Suprapubic skin (tissue), 4 donors: ENCODE measurements around the gene SECTM1.

ENCODE experiments used
- CTCF ChIP-seq, 2 donors: fragments of 200-600 bp in 1 of 2; fragments of 450-650 bp in 1 of 2; sonication (generic) in 1 of 2; IDR thresholded peaks; one replicate each; pipeline ENCODE4 v1.5.1; 2016 to 2019; ENCODE audit warnings: antibody characterized with exemption in 2 of 2, mild to moderate bottlenecking in 1 of 2, moderate library complexity in 1 of 2
- EP300 ChIP-seq: sonication (generic); formaldehyde crosslinking; IDR thresholded peaks from one replicate; pipeline ENCODE4 v1.6.1; 2017; ENCODE audit warnings: antibody characterized with exemption
- POLR2A ChIP-seq, 2 donors: fragments of 450-650 bp; IDR thresholded peaks; one replicate each; pipeline ENCODE4 v1.6.1; 2017; ENCODE audit warnings: antibody characterized with exemption in 2 of 2, mild to moderate bottlenecking in 2 of 2, moderate library complexity in 2 of 2
- POLR2AphosphoS5 ChIP-seq, 3 donors: sonication (generic); formaldehyde crosslinking; IDR thresholded peaks; one replicate each; pipeline ENCODE4 v1.6.1; 2017; ENCODE audit warnings: antibody characterized with exemption in 3 of 3

GRCh38 chr17:82314727-82315605 is 18.6 kb downstream of the SECTM1 start:
- TF ChIP-seq EP300 (no peak), POLR2AphosphoS5 (IDR thresholded peaks at IDR 0.05) (no peak), POLR2A (IDR thresholded peaks at IDR 0.05) (no peak), CTCF (IDR thresholded peaks at IDR 0.05) (no peak)
